Activated B cell treated with CpG ODN at 0.5 μM for 24 hours (primary cell): Measurements from ENCODE around the gene ALG9. TPM values are rescaled to one million over a fixed set of nuclear protein-coding genes. Genes with fewer than 3 reads are reported as not detected.

Experiments
- ATAC-seq: fragments of 200-7000 bp; cut with Tn5 transposase; one replicate; pipeline ENCODE4 v1.10.0; 2021; ENCODE audit warnings: low read depth, mild to moderate bottlenecking, moderate library complexity
- CTCF ChIA-PET: fragments of 350-600 bp; sonication (Branson Sonifier 250); formaldehyde crosslinking; loops from one replicate; lab custom pipeline; 2021; ENCODE audit warnings: antibody characterized with exemption; lab: Charles Lee
- POLR2A ChIA-PET: fragments of 350-600 bp; sonication (Branson Sonifier 250); formaldehyde crosslinking; loops from one replicate; lab custom pipeline; 2021; ENCODE audit warnings: antibody characterized with exemption; lab: Charles Lee
- DNase-seq: peaks from one replicate; pipeline ENCODE4 v3.0.0; 2022
- H3K27ac Mint-ChIP-seq: one replicate; pipeline ENCODE4 v1.8.0; 2020; ENCODE audit warnings: mixed read lengths
- H3K27me3 Mint-ChIP-seq: one replicate; pipeline ENCODE4 v1.8.0; 2021; ENCODE audit warnings: mixed read lengths
- H3K36me3 Mint-ChIP-seq: one replicate; pipeline ENCODE4 v1.8.0; 2021; ENCODE audit warnings: low read depth, mixed read lengths
- H3K4me1 Mint-ChIP-seq: one replicate; pipeline ENCODE4 v1.8.0; 2021; ENCODE audit warnings: mixed read lengths
- H3K4me3 Mint-ChIP-seq: one replicate; pipeline ENCODE4 v1.8.0; 2020; ENCODE audit warnings: mild to moderate bottlenecking, mixed read lengths
- H3K9me3 Mint-ChIP-seq: one replicate; pipeline ENCODE4 v1.8.0; 2020; ENCODE audit warnings: mixed read lengths
- intact Hi-C: fragments of 100-400 bp; cut with micrococcal nuclease; formaldehyde crosslinking; loops from one replicate; pipeline ENCODE4 v1.15.1; 2024
- total RNA-seq: library from RNA; stranded (reverse); gene quantifications from 2 replicates; pipeline ENCODE4 v1.2.3, GENCODE V29; 2022
- TF ChIP-seq, protein P1 (sequence below): fragments of 200-600 bp; IDR thresholded peaks from one replicate; pipeline ENCODE4 v1.8.0; 2022; ENCODE audit warnings: antibody characterized with exemption, mild to moderate bottlenecking

Gene ALG9
- total RNA-seq, 1 donor from 2014 or later = 20.1 TPM

DNA sequence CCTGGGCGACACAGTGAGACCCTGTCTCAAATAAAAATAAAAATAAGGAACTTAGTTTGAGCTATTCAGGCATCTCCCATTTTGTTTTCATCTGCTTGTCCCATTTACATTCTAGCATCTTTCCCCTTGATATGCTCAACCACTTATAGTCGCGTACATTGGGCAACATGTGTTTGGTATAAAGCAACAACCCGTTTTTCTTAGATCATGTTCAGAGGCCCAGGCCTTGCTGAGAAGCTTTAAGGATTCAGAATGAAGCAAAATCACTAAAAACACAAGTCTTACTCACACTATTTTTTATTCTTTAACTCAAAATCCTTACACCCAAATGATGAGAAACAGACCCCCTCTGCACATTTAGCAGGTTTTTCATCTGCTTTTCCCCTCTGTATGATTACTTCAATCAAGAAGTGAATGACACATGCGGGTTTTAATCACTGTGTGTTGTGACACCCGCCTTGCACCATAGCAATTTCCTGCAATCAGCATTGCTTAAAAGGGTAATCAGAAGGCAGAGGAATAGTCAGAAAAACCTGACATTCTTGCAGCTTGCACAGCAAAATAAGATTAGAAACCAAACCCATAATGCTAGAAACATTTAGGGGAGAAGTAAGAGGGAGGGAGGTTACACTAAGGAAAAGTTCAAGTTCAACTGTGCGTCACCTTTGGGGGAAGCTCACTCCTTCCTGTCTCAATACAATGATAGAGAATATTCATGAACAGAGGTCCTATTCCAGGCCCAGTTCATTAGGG is 25.9 kb downstream of the ALG9 start:
- Mint-ChIP-seq H3K27ac (no peak overlapping the region), H3K36me3 (peaks cover 59% of the 10 kb centered on the region)

DNA sequence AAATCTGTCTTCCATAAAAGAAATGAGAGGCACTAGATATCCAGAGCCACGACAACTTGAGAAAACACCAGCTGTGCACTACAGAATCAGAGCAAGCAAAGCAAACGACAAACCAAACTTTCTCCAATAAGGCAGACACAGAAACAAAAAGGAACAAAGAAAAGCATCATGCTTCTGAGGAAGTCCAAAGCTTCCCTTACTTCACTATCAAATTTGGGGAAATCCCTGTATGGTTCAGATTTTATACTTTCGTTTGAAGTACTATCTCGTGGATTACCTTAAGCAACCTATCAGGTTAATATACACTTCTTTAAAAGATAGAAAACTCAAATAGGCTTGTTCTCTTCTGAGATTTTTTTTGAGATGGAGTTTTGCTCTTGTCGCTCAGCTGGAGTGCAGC is 27.7 kb downstream of the ALG9 start:
- H3K4me1 Mint-ChIP-seq = peaks cover 2% of the 10 kb centered on the region
- H3K9me3 Mint-ChIP-seq = no peaks in the 10 kb centered on the region
- no peak overlapping the region for H3K4me3 Mint-ChIP-seq
- intact Hi-C loops = no loop called here
- H3K27me3 Mint-ChIP-seq = no peaks in the 10 kb centered on the region
- ChIA-PET CTCF (interaction anchor here (1.3 to 2.9 kb wide), 7 partner anchors 27 to 284 kb away, joined by 3 to 23 read pairs (median 8); no protein-coding TSS in a partner anchor), POLR2A (no interaction called here)
- TF ChIP-seq, protein P1, sequence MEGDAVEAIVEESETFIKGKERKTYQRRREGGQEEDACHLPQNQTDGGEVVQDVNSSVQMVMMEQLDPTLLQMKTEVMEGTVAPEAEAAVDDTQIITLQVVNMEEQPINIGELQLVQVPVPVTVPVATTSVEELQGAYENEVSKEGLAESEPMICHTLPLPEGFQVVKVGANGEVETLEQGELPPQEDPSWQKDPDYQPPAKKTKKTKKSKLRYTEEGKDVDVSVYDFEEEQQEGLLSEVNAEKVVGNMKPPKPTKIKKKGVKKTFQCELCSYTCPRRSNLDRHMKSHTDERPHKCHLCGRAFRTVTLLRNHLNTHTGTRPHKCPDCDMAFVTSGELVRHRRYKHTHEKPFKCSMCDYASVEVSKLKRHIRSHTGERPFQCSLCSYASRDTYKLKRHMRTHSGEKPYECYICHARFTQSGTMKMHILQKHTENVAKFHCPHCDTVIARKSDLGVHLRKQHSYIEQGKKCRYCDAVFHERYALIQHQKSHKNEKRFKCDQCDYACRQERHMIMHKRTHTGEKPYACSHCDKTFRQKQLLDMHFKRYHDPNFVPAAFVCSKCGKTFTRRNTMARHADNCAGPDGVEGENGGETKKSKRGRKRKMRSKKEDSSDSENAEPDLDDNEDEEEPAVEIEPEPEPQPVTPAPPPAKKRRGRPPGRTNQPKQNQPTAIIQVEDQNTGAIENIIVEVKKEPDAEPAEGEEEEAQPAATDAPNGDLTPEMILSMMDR = no peak
- no peak overlapping the region for H3K27ac Mint-ChIP-seq
- ATAC-seq (no peak), DNase-seq (no peak)
- peaks cover 54% of the 10 kb centered on the region for H3K36me3 Mint-ChIP-seq

More for the DNA sequence above, 25.9 kb downstream of the ALG9 start:
- DNase-seq (no peak), ATAC-seq (no peak)
- intact Hi-C loops = no loop called here
- no peaks in the 10 kb centered on the region for H3K27me3 Mint-ChIP-seq
- TF ChIP-seq, protein P1 = no peak
- peaks cover 2% of the 10 kb centered on the region for H3K4me1 Mint-ChIP-seq
- POLR2A ChIA-PET = no interaction called here
- H3K4me3 Mint-ChIP-seq = no peak overlapping the region
- CTCF ChIA-PET = interaction anchor here (1.0 to 1.6 kb wide), 2 partner anchors 25 to 258 kb away, joined by 3 read pairs; no protein-coding TSS in a partner anchor
- no peaks in the 10 kb centered on the region for H3K9me3 Mint-ChIP-seq

DNA sequence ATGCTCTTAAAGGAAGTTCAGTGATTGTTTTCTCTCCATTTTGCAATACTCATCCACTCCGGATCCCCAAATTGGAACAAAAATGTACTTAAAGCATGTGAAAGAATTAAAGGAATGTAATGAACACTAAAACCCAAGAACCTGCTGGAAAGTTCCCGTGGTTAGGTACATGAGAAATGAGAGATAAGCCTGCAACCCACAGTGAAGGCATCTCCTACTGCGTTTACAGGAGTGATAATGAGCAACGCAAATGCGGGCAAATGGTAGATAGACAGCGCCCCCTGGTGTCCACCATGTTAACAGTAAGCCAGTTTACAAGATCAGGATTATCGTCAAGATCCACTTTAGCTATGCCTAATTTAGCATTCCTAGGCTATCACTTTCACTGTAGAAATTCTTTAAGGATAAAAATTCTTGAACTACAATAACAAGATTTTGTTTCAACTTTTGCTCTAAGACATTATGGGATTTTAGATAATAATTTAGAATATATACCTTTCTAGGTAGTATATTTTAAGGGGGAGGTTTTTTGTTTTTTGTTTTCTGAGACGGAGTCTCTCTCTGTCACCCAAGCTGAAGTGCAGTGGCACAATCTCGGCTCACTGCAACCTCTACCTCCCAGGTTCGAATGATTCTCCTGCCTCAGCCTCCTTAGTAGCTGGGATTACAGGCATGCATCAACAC is 29.9 kb downstream of the ALG9 start:
- Mint-ChIP-seq H3K27ac (no peak overlapping the region), H3K9me3 (no peaks in the 10 kb centered on the region), H3K27me3 (no peaks in the 10 kb centered on the region), H3K4me3 (no peak overlapping the region), H3K36me3 (peaks cover 52% of the 10 kb centered on the region), H3K4me1 (peaks cover 2% of the 10 kb centered on the region)
- DNase-seq (peak; percentile 69), ATAC-seq (peak; percentile 84)
- TF ChIP-seq, protein P1 = peak; percentile 86
- POLR2A ChIA-PET = no interaction called here
- CTCF ChIA-PET = interaction anchor here (0.6 to 2.9 kb wide), 23 partner anchors 8 to 1767 kb away, joined by 3 to 23 read pairs (median 4); partner anchors contain the start of gene SIK2
- intact Hi-C loops = loop anchor here (1.0 kb wide), 4 partner anchors 64 to 276 kb away; partner anchors contain the start of gene SIK2

DNA sequence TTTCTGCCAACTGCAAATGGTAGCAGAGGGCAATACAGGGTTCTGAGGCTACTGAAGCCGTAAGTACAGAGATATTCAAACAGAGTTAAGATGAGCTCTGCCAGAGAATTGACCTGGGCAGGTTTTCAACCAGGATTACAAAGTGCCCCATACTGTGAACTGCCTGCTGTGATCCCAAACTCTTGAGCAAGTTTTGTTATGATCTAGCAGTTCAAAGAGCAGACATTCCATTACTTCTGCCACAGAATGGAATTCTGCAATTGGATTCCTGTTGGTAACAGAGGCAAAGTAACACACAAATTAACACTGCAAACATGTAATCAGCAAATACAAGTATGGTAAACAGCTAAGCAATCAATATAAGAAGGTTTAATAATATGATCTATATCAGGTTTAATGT is 31.2 kb downstream of the ALG9 start:
- no peak for DNase-seq
- intact Hi-C loops = no loop called here
- Mint-ChIP-seq H3K27ac (no peak overlapping the region), H3K4me1 (peaks cover 2% of the 10 kb centered on the region), H3K36me3 (peaks cover 58% of the 10 kb centered on the region), H3K9me3 (no peaks in the 10 kb centered on the region), H3K4me3 (no peak overlapping the region), H3K27me3 (no peaks in the 10 kb centered on the region)
- TF ChIP-seq, protein P1 = no peak
- ChIA-PET CTCF (interaction anchor here (1.1 to 1.5 kb wide), 4 partner anchors 247 to 277 kb away, joined by 3 to 6 read pairs (median 3); no protein-coding TSS in a partner anchor), POLR2A (no interaction called here)
- no peak for ATAC-seq

DNA sequence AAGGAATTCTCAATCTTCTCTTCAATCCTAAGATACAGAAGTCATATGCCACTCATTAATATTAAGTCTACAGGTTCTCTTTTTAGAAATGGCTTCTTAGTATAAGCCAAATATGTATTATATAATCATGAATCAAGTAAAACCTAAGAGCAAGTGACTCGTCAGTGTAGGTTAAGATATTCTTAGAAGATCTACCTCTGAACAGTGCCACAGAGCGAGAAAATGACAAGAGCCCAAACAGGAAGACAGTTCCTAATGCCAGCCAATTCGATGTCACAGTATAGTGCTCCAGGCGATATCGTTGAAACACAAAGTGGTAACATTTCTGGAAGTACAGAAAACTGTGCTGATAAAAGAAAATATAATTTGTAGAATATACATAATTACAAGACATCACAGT is 33.3 kb downstream of the ALG9 start:
- intact Hi-C loops = no loop called here
- Mint-ChIP-seq H3K4me3 (no peak overlapping the region), H3K4me1 (no peaks in the 10 kb centered on the region), H3K9me3 (no peaks in the 10 kb centered on the region), H3K27ac (no peak overlapping the region), H3K27me3 (no peaks in the 10 kb centered on the region), H3K36me3 (peaks cover 61% of the 10 kb centered on the region)
- DNase-seq = no peak
- CTCF ChIA-PET = interaction anchor here (1.0 kb wide), 1 partner anchor 251 kb away, joined by 6 read pairs; no protein-coding TSS in a partner anchor
- TF ChIP-seq, protein P1 = no peak
- POLR2A ChIA-PET = no interaction called here
- no peak for ATAC-seq
